Uterus (tissue), 2 donors: ENCODE measurements around the gene GCSH.

Source experiments
- CTCF ChIP-seq, 4 experiments: fragments of 200-600 bp in 2 of 4; fragments of 450-650 bp in 2 of 4; sonication (generic) in 2 of 4; IDR thresholded peaks; one replicate each; pipeline ENCODE4 v1.5.1; 2016 to 2019; ENCODE audit warnings: antibody characterized with exemption in 4 of 4, mild to moderate bottlenecking in 2 of 4, moderate library complexity in 1 of 4
- POLR2A ChIP-seq, 2 donors: fragments of 450-650 bp; IDR thresholded peaks; one replicate each; pipeline ENCODE4 v1.6.1; 2016; ENCODE audit warnings: antibody characterized with exemption in 2 of 2, mild to moderate bottlenecking in 1 of 2, moderate library complexity in 1 of 2

GRCh38 chr16:81097230-81097629 is 1.0 kb upstream of the GCSH start:
- TF ChIP-seq POLR2A (IDR thresholded peaks at IDR 0.05) = no peak
- no peak for TF ChIP-seq CTCF (IDR thresholded peaks at IDR 0.05)
